Muscle of back (tissue), 11 donors: ENCODE results near the gene GOLGB1. TPM values are rescaled to one million over a fixed set of nuclear protein-coding genes. Genes with fewer than 3 reads are reported as not detected.

Source experiments
- DNase-seq, 3 donors: peaks; one replicate each; pipeline versions ENCODE4 v3.0.0 to v3.0.0-alpha.2; 2013
- polyA plus RNA-seq, 10 donors: library from polyadenylated mRNA; unstranded; fragments of 120-200 nt; gene quantifications; one replicate each; pipeline ENCODE4 v1.2.1, GENCODE V29; 2013; ENCODE audit not compliant: insufficient read length in 10 of 10

Gene GOLGB1
- polyA plus RNA-seq, 10 donors, result 37.1 to 52.3 (median 42.8) TPM

DNA sequence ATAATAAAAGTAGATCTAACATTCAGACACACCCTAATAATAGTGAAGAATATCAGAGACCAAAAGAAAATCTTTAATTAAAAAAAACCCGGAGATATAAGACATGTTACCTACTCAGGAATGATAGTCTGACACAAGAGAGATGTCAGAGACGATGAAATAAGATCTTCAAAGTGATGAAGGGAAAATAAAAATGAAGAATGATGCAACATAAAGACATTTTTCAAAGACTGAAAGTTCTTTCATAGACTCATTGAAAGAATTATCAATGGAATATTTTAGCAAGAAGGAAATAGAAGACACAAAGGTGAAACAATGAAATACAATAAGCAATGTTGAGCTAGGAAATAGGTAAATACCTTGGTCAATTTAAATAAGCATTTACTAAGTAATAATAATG is 108.4 kb downstream of the GOLGB1 start:
- no peak for DNase-seq

DNA sequence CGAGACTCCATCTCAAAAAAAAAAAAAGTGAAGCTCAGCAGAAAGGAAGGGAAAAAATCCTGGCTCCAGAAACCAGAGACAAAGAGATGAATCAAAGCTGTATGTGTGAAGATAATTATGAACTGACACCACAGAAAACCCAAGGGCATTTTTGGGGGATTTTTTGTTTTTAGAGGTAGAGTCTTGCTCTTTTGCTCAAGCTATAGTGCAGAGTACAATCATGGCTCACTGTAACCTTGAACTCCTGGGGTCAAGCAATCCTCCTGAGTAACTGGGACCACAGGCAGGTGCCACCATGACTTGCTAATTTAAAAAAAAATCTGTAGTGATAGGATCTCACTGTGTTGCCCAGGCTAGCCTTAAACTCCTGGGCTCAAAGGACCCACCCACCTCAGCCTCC is 111.6 kb downstream of the GOLGB1 start:
- no peak for DNase-seq

DNA sequence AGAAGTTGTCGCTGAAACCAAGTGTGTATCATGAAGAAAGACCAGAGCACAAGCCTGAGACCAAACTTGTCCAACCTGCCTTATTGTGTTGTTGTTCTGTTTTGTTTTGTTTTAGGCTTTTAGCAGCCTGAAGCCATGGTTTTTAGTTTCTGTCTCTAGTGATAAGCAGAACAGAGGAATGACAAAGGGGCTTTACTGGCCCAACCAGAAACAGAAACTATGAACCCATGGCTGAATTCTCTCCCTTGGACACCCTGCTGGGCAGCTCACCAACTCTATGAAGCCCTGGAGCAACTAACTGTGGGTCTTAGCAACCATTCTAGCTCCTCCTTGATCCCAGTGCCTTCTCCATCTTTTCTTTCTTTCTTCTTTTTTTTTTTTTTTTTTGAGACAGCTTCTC is 119.2 kb downstream of the GOLGB1 start:
- no peak for DNase-seq

DNA sequence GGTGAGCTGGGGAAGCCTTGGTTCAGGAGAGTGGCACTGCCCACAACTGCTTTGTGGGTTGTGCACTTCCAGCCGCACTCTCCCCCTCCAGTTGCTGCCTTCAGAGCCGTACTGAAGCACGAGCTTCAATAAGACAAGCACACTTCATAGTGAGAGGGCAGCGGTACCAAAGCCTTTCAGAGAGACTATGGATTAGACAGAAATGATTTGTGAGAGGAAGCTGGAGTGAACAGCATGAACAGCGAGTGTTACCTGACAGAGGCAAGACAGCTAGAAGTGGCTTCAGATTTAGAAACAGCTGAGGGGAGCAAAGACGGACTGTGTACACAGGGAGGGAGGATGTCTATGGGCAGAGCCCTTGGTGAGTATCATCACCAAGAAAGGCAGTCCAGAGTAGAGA is 119.9 kb downstream of the GOLGB1 start:
- DNase-seq, result no peak

DNA sequence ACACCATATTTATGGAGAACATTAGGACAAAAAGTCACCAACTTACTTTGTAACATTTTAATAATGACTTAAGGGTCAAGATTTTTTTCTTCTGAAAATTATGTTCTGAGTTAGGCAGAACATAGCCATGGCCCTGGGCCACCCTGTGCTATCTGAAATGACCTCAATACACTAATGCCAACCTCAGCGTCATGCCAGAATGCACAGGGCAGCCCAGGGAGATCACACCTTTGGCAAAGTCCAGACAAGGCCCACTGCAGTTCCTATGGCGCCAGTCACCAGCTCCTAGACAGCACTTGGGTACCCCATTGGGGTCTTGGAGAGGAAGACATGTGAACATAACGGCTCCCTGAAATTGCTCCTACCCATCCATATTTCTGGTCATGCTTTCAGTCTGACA is 121.9 kb downstream of the GOLGB1 start:
- no peak for DNase-seq

DNA sequence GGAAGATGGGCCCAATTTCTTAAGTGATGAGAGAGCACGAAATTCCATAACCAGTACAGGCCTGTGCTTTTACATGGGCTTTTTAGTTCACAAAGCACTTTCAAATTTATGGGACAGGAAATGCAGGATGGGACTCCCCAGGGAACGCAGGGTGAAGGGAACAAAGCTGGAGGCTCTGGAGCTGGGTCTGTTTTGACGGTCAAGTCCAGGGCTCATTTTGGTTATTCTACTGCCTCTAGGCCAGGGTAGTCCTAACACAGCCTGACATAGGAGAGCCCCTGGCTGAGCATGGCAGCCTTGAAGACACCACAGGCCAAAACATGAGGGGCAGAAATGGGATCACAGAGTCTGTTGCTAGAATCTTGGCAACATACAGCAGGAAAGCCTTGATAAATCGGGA is 122.3 kb downstream of the GOLGB1 start:
- no peak for DNase-seq

DNA sequence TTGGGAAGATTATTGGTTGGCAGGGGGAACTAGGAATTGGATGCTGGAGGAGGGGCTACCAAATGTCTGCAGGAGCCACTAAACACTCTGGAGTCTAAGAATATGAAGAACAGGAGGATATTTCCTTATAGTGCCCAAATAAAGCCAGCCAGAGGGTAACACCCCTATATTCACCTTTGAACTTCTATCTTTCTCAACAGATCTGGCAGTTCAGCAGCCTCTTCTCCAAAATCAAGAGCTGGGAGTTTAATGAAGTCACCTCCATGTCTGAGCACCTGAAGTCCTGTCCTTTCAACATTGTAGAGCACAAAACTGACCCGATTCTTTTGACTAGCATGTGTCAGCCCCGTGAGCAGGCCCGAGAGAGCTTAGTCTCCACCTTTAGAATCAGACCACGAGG is 123.0 kb downstream of the GOLGB1 start:
- DNase-seq, result no peak

DNA sequence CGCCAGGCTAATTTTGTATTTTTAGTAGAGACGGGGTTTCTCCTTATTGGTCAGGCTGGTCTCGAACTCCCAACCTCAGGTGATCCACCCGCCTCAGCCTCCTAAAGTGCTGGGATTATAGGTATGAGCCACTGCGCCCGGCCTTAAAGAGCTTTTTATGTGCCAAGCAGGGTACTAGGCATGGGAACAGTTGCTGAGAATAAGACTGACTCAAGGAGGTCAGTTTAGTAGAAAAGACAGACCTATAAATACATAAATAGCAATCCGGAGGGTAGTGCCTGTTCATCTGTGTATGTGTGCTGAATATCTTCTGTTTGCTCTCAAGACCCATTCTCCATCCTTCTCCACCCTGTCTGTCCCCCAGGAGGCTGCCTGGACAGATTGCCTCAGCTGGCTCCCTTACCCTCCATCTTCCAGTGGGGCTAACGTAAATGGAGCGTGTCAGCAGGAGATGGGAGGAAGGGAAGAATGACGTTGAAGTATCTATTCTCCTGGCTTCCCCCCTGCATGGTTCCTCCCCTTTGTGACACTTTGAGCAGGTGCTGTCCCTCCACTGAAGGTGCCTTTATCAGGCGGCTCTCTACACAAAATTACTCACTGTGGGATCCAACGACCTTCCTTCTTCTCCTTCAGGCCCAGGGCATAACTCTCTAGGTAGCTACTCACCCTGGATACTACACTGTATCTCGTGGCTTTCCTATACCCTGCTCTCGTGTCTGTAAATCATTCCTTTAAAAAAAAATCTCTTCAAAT is 125.2 kb downstream of the GOLGB1 start:
- no peak for DNase-seq

DNA sequence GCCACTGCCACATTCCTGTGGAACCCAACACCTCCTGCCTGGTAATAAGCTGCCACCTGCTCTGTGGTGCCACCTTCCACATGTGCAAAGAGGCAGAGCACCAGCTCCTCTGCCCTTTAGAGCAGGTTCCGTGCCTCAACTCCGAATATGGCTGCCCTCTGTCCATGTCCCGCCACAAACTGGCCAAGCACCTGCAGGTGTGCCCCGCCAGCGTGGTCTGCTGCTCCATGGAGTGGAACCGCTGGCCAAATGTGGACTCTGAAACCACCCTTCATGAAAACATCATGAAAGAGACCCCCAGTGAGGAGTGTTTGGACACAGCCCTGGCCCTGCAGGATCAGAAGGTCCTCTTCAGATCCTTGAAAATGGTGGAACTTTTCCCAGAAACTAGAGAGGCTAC is 128.1 kb downstream of the GOLGB1 start:
- no peak for DNase-seq

DNA sequence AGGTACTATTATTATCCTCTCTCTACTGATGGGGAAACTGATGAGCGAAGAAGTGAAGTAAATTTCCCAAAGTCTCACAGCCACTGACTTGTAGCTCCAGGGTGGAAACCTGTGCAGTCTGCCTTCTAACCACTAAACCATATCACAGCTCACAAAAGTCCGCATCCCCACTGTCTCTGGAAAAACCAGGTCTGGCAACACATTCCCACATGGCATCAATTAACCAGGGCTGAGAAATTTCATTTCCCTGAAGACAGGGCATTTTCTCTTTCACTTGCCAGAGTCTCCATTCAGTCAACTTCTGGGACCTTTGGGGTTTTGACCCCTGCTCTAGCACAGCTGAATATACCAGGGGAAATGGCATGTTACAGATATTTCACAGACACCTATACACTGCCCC is 129.8 kb downstream of the GOLGB1 start:
- DNase-seq, result no peak

Other genes starting within 250 kb of the GOLGB1 start
- gene POLQ, start 203.8 kb downstream of the GOLGB1 start, polyA plus RNA-seq, result 1 to 10 TPM; 2.4 to 4.9 (median 3.1) TPM
- under 1 TPM in 1 of 10 donors, not detected in 9; 0.15 TPM for gene ARGFX, start 181.8 kb downstream of the GOLGB1 start, polyA plus RNA-seq
- gene FBXO40, start 156.4 kb downstream of the GOLGB1 start, polyA plus RNA-seq, result 1 to 10 TPM; 2.0 to 5.1 (median 2.4) TPM
- gene HCLS1, start 88.8 kb downstream of the GOLGB1 start, polyA plus RNA-seq, result 10 to 100 TPM in 1 of 10 donors, 1 to 10 TPM in 9; 4.2 to 21.2 (median 7.2) TPM
- 10 to 100 TPM; 14.0 to 29.7 (median 19.5) TPM for gene IQCB1, start 85.3 kb upstream of the GOLGB1 start, polyA plus RNA-seq
- gene EAF2, start 85.5 kb upstream of the GOLGB1 start, polyA plus RNA-seq, result 1 to 10 TPM; 5.6 to 9.3 (median 7.1) TPM
- gene SLC15A2, start 144.7 kb upstream of the GOLGB1 start, polyA plus RNA-seq, result 10 to 100 TPM; 14.0 to 71.2 (median 42.1) TPM